Prostate gland (tissue), 2 donors: ENCODE data around the gene LTC4S.

ENCODE experiments used
- CTCF ChIP-seq, 4 experiments: fragments of 200-600 bp in 2 of 4; fragments of 450-650 bp in 2 of 4; sonication (generic) in 2 of 4; IDR thresholded peaks; 1 replicate in 3 of 4; 2 replicates in 1 of 4; pipeline ENCODE4 v1.5.1; 2016 to 2019; ENCODE audit warnings: antibody characterized with exemption in 4 of 4, mild to moderate bottlenecking in 2 of 4, moderate library complexity in 2 of 4
- POLR2A ChIP-seq: fragments of 450-650 bp; IDR thresholded peaks from one replicate; pipeline ENCODE4 v1.6.1; 2016; ENCODE audit warnings: antibody characterized with exemption, mild to moderate bottlenecking
- POLR2AphosphoS5 ChIP-seq: sonication (generic); formaldehyde crosslinking; IDR thresholded peaks from one replicate; pipeline ENCODE4 v1.6.1; 2017; ENCODE audit warnings: antibody characterized with exemption

GRCh38 chr5:179795049-179795862 is 1.5 kb downstream of the LTC4S start:
- TF ChIP-seq CTCF (IDR thresholded peaks at IDR 0.05) (no peak), POLR2A (no peak), POLR2AphosphoS5 (no peak)
